ENCODE data around the gene INHBB.

DNA sequence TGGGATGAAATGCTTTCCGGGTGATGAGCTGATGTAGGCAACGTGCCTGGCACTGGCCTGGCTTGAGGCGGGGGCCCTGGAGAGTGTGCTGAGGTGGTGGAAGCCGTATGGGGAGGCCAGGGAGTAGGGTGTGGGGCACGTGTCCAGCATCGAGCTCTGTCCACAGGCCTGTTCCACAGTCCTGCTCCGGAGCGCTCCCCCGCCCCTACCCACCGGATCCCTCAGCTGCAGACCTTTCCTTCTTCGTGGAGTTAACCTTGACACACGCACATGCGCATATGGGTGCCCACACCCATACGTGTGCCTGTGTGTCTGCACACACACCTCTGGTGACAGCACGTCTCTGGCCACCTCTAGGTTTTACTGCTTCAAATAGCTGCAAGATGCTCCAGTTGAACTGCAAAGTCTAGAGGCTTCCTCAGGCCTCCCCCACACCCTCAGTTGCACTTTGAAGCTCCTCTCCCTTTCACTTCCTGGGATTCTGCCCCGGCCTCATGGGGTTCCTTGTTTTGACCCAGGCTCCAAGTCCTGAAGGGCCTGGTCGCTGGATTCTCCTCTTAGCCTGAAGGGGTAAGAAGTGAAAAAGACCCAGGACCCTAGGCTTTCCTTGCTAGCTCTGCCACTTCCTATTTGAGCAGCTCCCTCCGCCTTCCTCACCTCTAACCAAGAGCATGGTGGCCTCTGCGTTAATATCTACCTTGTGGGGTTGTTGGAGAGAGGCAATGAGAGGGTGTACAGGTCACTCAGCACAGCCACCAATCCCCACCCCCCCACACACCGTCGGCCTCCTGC is 49.5 kb downstream of the INHBB start:
- TF ChIP-seq, protein P1, sequence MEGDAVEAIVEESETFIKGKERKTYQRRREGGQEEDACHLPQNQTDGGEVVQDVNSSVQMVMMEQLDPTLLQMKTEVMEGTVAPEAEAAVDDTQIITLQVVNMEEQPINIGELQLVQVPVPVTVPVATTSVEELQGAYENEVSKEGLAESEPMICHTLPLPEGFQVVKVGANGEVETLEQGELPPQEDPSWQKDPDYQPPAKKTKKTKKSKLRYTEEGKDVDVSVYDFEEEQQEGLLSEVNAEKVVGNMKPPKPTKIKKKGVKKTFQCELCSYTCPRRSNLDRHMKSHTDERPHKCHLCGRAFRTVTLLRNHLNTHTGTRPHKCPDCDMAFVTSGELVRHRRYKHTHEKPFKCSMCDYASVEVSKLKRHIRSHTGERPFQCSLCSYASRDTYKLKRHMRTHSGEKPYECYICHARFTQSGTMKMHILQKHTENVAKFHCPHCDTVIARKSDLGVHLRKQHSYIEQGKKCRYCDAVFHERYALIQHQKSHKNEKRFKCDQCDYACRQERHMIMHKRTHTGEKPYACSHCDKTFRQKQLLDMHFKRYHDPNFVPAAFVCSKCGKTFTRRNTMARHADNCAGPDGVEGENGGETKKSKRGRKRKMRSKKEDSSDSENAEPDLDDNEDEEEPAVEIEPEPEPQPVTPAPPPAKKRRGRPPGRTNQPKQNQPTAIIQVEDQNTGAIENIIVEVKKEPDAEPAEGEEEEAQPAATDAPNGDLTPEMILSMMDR (IDR thresholded peaks at IDR 0.05): no peak
- TF ChIP-seq POLR2A (IDR thresholded peaks at IDR 0.05): no peak

Data from heart left ventricle (tissue), 13 donors.